ENCODE results near the gene COPS9. TPM values are rescaled to one million over a fixed set of nuclear protein-coding genes. Genes with fewer than 3 reads are reported as not detected.

Gene COPS9
- total RNA-seq, 2 donors from 2014 or later, result 156 to 179 TPM

GRCh38 chr2:240169486-240170353 lies 33.6 kb upstream of the COPS9 start:
- DNase-seq (ENCODE audit: low spot score), result no peak
- Histone ChIP-seq H3K27me3 (replicated peaks; ENCODE audit: insufficient read depth) (no peaks in the 10 kb centered on the region), H3K4me3 (no peak overlapping the region), H3K4me1 (replicated peaks) (no peaks in the 10 kb centered on the region), H3K27ac (no peak overlapping the region), H3K36me3 (no peaks in the 10 kb centered on the region), H3K9me3 (no peaks in the 10 kb centered on the region)
- intact Hi-C loops (cut with DNase I), result no loop called here
- WGBS, result 82% methylated on average over 15 of the region's 15 CpGs
- TF ChIP-seq POLR2AphosphoS5 (IDR thresholded peaks at IDR 0.05), result no peak
- no peak for TF ChIP-seq CTCF (IDR thresholded peaks at IDR 0.05)
- TF ChIP-seq POLR2A (IDR thresholded peaks at IDR 0.05), result no peak

DNA sequence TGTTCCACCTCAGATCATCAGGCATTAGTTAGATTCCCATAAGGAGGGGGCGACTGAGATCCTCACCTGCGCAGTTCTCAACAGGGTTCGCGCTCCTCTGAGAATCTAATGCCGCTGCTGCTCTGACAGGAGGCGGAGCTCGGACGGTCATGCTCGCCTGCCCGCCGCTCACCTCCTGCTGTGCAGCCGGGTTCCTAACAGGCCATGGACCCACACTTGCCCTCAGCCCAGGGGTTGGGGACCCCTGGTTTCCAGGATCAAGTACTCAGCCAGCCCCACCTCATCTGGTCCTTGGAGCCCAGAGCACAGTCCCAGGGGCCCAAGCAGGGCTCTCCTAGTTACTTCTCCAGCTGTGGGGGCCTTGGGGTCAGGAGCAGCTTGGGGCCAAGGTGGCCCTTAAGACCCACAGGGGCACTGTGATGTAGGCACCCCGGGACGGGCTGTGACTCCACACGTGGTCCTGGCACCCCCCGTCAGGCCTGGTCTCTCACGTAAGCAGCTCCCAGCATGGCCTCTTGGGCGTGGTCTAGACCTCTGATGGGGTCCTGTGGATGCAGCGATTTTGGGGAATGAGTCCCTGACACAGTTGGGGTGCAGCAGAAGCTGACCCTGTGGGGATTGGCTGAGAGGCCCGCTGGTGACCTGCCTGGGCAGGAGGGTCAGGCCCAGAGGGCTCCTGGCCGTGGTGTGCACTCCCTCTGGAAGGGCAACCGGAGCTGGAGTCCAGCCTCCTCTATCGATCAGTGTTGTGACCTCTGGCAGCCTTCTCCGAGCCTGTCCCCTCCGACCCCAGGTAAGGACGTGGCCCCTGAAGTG lies 32.6 kb upstream of the COPS9 start:
- WGBS, result 96% methylated on average over 26 of the region's 26 CpGs
- intact Hi-C loops (cut with DNase I), result no loop called here
- TF ChIP-seq CTCF (IDR thresholded peaks at IDR 0.05) (no peak), POLR2A (IDR thresholded peaks at IDR 0.05) (no peak), POLR2AphosphoS5 (IDR thresholded peaks at IDR 0.05) (no peak)
- no peaks in the 10 kb centered on the region for H3K9me3 ChIP-seq
- H3K4me1 ChIP-seq (replicated peaks), result no peaks in the 10 kb centered on the region
- H3K27ac ChIP-seq, result no peak overlapping the region
- no peak overlapping the region for H3K4me3 ChIP-seq
- no peak for DNase-seq (ENCODE audit: low spot score)
- no peaks in the 10 kb centered on the region for H3K36me3 ChIP-seq
- H3K27me3 ChIP-seq (replicated peaks; ENCODE audit: insufficient read depth), result no peaks in the 10 kb centered on the region

GRCh38 chr2:240168041-240168440 lies 31.9 kb upstream of the COPS9 start:
- no peak overlapping the region for H3K4me3 ChIP-seq
- no peaks in the 10 kb centered on the region for H3K36me3 ChIP-seq
- WGBS, result 89% methylated on average over 18 of the region's 18 CpGs
- no peaks in the 10 kb centered on the region for H3K4me1 ChIP-seq (replicated peaks)
- TF ChIP-seq POLR2A (IDR thresholded peaks at IDR 0.05), result no peak
- TF ChIP-seq CTCF (IDR thresholded peaks at IDR 0.05), result no peak
- TF ChIP-seq POLR2AphosphoS5 (IDR thresholded peaks at IDR 0.05), result no peak
- no peaks in the 10 kb centered on the region for H3K9me3 ChIP-seq
- H3K27ac ChIP-seq, result no peak overlapping the region
- H3K27me3 ChIP-seq (replicated peaks; ENCODE audit: insufficient read depth), result no peaks in the 10 kb centered on the region
- intact Hi-C loops (cut with DNase I), result no loop called here
- DNase-seq (ENCODE audit: low spot score), result no peak

- Histone ChIP-seq H3K27me3 (replicated peaks; ENCODE audit: insufficient read depth) (no peaks in the 10 kb centered on the region), H3K4me3 (no peak overlapping the region), H3K27ac (no peak overlapping the region), H3K4me1 (replicated peaks) (no peaks in the 10 kb centered on the region), H3K36me3 (no peaks in the 10 kb centered on the region), H3K9me3 (no peaks in the 10 kb centered on the region)
- DNase-seq (ENCODE audit: low spot score), result no peak
- TF ChIP-seq POLR2A (IDR thresholded peaks at IDR 0.05) (no peak), POLR2AphosphoS5 (IDR thresholded peaks at IDR 0.05) (no peak), CTCF (IDR thresholded peaks at IDR 0.05) (no peak)
- intact Hi-C loops (cut with DNase I), result no loop called here
- WGBS, result 89% methylated on average over 9 of the region's 9 CpGs
These were observed 31.4 kb upstream of the COPS9 start for GRCh38 chr2:240167588-240167880.
